ENCODE measurements around the gene HACD2. TPM values are rescaled to one million over a fixed set of nuclear protein-coding genes. Genes with fewer than 3 reads are reported as not detected.

The HACD2 gene
- total RNA-seq, 4 donors from 2014 or later = 50.9 to 72.9 (median 58.4) TPM

GRCh38 chr3:123478314-123478713, 106.5 kb downstream of the HACD2 start:
- TF ChIP-seq, protein P1, sequence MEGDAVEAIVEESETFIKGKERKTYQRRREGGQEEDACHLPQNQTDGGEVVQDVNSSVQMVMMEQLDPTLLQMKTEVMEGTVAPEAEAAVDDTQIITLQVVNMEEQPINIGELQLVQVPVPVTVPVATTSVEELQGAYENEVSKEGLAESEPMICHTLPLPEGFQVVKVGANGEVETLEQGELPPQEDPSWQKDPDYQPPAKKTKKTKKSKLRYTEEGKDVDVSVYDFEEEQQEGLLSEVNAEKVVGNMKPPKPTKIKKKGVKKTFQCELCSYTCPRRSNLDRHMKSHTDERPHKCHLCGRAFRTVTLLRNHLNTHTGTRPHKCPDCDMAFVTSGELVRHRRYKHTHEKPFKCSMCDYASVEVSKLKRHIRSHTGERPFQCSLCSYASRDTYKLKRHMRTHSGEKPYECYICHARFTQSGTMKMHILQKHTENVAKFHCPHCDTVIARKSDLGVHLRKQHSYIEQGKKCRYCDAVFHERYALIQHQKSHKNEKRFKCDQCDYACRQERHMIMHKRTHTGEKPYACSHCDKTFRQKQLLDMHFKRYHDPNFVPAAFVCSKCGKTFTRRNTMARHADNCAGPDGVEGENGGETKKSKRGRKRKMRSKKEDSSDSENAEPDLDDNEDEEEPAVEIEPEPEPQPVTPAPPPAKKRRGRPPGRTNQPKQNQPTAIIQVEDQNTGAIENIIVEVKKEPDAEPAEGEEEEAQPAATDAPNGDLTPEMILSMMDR (IDR thresholded peaks at IDR 0.05; ENCODE audit: low read depth) = no peak

DNA sequence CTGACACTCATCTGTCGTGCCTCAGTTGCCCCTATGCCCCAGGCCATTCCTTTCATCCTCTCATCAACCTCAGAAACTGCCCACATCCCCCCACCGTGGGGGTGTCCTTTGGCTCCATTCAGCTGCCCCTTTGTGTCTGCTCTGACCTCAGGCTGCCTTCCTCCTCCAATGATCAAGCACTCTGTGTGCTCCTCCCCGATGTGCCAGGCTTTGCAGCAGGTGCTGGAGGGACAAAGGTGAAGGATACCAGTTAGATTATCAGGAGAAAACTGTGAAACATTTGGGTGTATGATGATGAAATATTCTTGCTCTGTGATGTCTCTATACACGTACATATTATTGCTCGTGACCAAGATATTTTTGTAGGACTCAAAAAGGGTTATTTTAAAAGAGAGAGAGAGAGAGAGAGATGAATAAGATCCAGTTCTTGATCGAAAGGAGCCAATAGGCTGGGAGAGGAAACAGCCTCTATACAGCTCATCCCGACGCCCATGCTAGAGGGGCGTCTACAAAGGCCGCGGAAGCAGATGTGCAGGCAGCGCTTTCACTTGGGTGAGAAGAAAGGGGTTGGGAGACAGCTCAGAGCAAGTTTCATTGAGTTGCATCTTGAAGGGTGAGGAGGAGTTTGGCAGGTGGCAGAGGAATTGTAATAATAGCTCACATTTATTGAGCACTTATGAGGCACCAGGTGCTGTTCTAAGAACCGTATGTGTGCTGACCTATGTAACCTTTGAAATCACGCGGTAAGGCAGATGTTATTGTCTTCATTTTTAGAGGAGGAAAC, 107.7 kb downstream of the HACD2 start:
- TF ChIP-seq, protein P1 (IDR thresholded peaks at IDR 0.05; ENCODE audit: low read depth) = no peak

- TF ChIP-seq, protein P1 (IDR thresholded peaks at IDR 0.05; ENCODE audit: low read depth) = no peak
These were observed 109.1 kb downstream of the HACD2 start for GRCh38 chr3:123475786-123476185.

DNA sequence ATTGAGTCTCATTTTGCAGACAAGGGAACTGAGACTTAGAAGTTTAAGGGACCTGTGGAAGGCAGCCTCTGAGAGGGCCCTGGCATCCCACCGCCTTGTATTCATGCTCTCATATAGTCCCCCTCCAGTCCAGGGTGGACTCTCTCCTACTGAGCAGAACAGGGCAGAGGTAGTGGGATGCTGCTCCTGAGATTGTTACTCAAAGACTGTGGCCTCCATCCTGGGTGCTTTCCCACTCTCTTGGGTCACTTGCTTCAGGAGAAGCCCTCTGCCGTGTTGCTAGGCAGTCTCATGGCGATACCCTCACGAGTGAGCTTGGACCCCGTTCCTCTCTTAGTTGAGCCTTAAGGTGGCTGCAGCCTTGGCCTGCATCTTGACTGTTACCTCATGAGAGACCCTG, 113.7 kb downstream of the HACD2 start:
- TF ChIP-seq, protein P1 (IDR thresholded peaks at IDR 0.05; ENCODE audit: low read depth) = no peak

GRCh38 chr3:123469323-123469995, 115.4 kb downstream of the HACD2 start:
- TF ChIP-seq, protein P1 (IDR thresholded peaks at IDR 0.05; ENCODE audit: low read depth) = no peak

DNA sequence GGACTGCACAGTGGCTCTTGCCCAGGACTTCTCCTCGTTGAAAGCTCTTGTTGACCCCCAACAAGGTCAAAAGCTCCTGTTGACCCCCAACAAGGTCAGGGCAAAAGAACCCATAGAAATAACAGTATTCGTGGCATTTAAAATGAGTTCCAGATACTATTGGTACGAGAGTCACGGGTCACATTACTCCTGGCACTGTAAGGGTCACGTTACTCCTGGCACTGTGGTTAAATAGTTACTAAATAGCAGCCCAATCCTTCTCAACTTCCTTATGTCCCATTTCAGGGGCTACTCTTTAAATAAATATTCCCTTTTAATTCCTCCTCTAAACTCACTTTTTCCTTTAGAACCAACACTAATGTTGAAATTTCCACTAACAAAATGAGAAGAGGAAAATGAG, 117.8 kb downstream of the HACD2 start:
- TF ChIP-seq, protein P1 (IDR thresholded peaks at IDR 0.05; ENCODE audit: low read depth) = no peak

GRCh38 chr3:123464211-123464610, 120.6 kb downstream of the HACD2 start:
- TF ChIP-seq, protein P1 (IDR thresholded peaks at IDR 0.05; ENCODE audit: low read depth) = no peak

Measured in subcutaneous adipose tissue (tissue), 4 donors.